Brain microvascular endothelial cell (primary cell): Measurements from ENCODE around the gene ADGRG1.

ENCODE experiments used
- DNase-seq: peaks from one replicate; pipeline ENCODE4 v3.0.0-alpha.2; 2020
- H3K27ac ChIP-seq: fragments of 250-450 bp; sonication (Bioruptor Pico); 2 replicates; pipeline ENCODE4 v1.5.1; 2020; ENCODE audit warnings: mild to moderate bottlenecking, moderate library complexity
- H3K27me3 ChIP-seq: fragments of 250-450 bp; sonication (Bioruptor Pico); replicated peaks from 2 replicates; pipeline ENCODE4 v1.5.1; 2020; ENCODE audit warnings: mild to moderate bottlenecking
- H3K36me3 ChIP-seq: fragments of 250-450 bp; sonication (Bioruptor Pico); replicated peaks from 2 replicates; pipeline ENCODE4 v1.5.1; 2020; ENCODE audit warnings: mild to moderate bottlenecking
- H3K4me3 ChIP-seq: 2 replicates; pipeline ENCODE4 v1.5.1; 2011; ENCODE audit warnings: low read depth, mild to moderate bottlenecking, control low read depth, low read length, moderate library complexity
- in situ Hi-C: cut with HindIII; loops from 2 replicates; pipeline ENCODE4 v1.10.0; 2017; ENCODE audit warnings: low sequenced_read_pairs, low pct_ligation_motif_present
- TF ChIP-seq, protein P1 (sequence below): IDR thresholded peaks from 2 replicates; pipeline ENCODE4 v1.5.1; 2011; ENCODE audit warnings: low read depth, mild to moderate bottlenecking, moderate library complexity, low read length, control low read depth, inconsistent platforms; ENCODE audit errors: missing control alignments

The ADGRG1 gene

DNA sequence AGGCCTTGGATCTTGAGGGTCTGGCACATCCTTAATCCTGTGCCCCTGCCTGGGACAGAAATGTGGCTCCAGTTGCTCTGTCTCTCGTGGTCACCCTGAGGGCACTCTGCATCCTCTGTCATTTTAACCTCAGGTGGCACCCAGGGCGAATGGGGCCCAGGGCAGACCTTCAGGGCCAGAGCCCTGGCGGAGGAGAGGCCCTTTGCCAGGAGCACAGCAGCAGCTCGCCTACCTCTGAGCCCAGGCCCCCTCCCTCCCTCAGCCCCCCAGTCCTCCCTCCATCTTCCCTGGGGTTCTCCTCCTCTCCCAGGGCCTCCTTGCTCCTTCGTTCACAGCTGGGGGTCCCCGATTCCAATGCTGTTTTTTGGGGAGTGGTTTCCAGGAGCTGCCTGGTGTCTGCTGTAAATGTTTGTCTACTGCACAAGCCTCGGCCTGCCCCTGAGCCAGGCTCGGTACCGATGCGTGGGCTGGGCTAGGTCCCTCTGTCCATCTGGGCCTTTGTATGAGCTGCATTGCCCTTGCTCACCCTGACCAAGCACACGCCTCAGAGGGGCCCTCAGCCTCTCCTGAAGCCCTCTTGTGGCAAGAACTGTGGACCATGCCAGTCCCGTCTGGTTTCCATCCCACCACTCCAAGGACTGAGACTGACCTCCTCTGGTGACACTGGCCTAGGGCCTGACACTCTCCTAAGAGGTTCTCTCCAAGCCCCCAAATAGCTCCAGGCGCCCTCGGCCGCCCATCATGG lies 35.7 kb downstream of the ADGRG1 start:
- Histone ChIP-seq H3K4me3 (no peak overlapping the region), H3K36me3 (no peaks in the 10 kb centered on the region), H3K27ac (no peak overlapping the region), H3K27me3 (no peaks in the 10 kb centered on the region)
- DNase-seq = no peak
- TF ChIP-seq, protein P1, sequence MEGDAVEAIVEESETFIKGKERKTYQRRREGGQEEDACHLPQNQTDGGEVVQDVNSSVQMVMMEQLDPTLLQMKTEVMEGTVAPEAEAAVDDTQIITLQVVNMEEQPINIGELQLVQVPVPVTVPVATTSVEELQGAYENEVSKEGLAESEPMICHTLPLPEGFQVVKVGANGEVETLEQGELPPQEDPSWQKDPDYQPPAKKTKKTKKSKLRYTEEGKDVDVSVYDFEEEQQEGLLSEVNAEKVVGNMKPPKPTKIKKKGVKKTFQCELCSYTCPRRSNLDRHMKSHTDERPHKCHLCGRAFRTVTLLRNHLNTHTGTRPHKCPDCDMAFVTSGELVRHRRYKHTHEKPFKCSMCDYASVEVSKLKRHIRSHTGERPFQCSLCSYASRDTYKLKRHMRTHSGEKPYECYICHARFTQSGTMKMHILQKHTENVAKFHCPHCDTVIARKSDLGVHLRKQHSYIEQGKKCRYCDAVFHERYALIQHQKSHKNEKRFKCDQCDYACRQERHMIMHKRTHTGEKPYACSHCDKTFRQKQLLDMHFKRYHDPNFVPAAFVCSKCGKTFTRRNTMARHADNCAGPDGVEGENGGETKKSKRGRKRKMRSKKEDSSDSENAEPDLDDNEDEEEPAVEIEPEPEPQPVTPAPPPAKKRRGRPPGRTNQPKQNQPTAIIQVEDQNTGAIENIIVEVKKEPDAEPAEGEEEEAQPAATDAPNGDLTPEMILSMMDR = peak; percentile 30
- in situ Hi-C loops = no loop called here

DNA sequence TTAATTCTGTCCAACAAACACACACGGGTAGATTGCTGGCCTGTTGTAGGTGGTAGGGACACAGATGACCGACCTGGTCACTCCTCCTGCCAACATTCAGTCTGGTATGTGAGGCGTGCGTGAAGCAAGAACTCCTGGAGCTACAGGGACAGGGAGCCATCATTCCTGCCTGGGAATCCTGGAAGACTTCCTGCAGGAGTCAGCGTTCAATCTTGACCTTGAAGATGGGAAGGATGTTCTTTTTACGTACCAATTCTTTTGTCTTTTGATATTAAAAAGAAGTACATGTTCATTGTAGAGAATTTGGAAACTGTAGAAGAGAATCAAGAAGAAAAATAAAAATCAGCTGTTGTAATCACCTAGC lies 36.2 kb downstream of the ADGRG1 start:
- DNase-seq = no peak
- TF ChIP-seq, protein P1 = no peak
- in situ Hi-C loops = no loop called here
- Histone ChIP-seq H3K27ac (no peak overlapping the region), H3K36me3 (no peaks in the 10 kb centered on the region), H3K4me3 (no peak overlapping the region), H3K27me3 (no peaks in the 10 kb centered on the region)

DNA sequence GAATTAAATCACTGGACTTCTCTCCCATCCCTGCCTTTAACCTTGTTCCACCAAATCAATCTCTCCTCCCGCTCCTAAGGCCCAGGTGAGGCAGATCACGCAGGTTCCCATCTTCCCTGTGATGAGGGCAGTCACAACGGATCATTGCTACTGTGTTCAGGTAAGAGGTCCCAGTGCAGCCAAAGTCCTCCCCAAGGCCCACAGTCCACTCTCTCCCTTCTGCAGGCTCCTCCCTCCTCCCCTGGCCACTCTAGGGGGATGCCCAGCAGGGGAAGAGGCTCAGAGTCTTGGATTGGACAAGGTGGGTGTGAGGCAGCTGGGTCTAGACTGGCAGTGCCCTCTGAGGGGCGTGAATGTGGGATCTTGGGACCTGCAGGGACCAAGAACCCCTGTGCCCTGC lies 37.1 kb downstream of the ADGRG1 start:
- H3K27me3 ChIP-seq = no peaks in the 10 kb centered on the region
- DNase-seq = no peak
- no peaks in the 10 kb centered on the region for H3K36me3 ChIP-seq
- in situ Hi-C loops = no loop called here
- no peak overlapping the region for H3K4me3 ChIP-seq
- H3K27ac ChIP-seq = no peak overlapping the region
- TF ChIP-seq, protein P1 = no peak

DNA sequence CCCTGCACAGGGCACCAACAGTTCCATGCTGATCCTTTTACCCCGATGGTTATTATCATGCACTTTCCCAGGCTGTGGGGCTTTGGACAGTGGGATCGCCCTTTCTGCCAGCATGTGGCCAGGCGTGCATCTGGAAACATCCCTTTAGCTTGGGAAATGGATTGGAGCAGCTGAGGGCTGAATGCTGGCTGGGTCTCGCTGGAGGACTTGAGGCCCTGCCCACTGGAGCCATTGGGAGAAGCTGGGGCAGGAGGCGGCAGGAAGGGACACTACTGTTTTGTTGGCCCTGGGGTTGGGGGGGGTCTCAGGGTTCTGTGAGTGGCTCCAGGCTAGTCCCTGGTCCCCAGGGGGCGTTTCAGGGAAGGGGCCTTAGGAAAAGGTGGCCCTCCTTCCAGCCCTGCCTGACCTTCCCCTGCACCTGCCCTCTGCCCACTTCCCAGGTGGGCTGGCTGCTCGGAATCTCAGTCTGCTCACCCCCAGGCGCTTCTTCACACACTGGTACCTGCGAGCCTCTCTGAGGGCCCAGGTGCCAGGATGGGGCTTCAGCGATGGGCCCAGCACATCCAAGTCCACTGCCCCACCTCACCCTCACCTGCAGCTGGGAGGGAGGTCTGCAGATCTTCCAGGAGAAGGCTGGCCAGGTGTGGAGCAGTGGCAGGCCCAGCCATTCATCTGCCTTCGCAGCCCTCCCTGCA lies 38.1 kb downstream of the ADGRG1 start:
- Histone ChIP-seq H3K27me3 (no peaks in the 10 kb centered on the region), H3K36me3 (no peaks in the 10 kb centered on the region), H3K4me3 (no peak overlapping the region), H3K27ac (no peak overlapping the region)
- TF ChIP-seq, protein P1 = no peak
- in situ Hi-C loops = no loop called here
- no peak for DNase-seq

DNA sequence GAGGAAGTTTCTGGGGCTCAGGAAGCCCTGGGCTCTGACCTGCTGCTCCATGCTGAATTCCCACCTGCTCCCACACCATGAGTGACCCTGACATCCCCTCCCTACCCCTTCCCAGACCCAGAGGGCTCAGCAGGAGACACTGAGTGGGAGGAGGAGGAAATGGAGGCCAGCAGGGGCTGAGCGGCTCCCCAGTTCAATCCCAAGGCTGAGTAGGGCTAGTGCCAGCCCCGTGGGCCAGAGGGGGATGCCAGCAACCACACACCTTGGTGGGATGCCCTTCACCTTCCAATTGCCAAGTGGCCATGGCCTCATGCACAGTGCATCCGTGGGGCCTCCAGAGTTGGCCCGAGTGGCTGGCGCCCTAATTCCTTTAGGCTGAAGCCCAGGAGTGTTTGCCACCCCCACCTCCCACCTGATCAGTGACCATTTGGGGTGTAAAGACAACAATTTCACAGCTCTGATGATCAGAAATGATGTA lies 38.7 kb downstream of the ADGRG1 start:
- Histone ChIP-seq H3K36me3 (no peaks in the 10 kb centered on the region), H3K27ac (no peak overlapping the region), H3K4me3 (no peak overlapping the region), H3K27me3 (no peaks in the 10 kb centered on the region)
- in situ Hi-C loops = no loop called here
- DNase-seq = no peak
- TF ChIP-seq, protein P1 = no peak
